CD4-positive, alpha-beta T cell treated with Interferon alpha-2 for 1 hour (primary cell): ENCODE results near the gene MTHFS.

Source experiments
- DNase-seq, 2 donors: peaks; one replicate each; pipeline ENCODE4 v3.0.0-alpha.2; 2020 to 2022

The MTHFS gene

DNA sequence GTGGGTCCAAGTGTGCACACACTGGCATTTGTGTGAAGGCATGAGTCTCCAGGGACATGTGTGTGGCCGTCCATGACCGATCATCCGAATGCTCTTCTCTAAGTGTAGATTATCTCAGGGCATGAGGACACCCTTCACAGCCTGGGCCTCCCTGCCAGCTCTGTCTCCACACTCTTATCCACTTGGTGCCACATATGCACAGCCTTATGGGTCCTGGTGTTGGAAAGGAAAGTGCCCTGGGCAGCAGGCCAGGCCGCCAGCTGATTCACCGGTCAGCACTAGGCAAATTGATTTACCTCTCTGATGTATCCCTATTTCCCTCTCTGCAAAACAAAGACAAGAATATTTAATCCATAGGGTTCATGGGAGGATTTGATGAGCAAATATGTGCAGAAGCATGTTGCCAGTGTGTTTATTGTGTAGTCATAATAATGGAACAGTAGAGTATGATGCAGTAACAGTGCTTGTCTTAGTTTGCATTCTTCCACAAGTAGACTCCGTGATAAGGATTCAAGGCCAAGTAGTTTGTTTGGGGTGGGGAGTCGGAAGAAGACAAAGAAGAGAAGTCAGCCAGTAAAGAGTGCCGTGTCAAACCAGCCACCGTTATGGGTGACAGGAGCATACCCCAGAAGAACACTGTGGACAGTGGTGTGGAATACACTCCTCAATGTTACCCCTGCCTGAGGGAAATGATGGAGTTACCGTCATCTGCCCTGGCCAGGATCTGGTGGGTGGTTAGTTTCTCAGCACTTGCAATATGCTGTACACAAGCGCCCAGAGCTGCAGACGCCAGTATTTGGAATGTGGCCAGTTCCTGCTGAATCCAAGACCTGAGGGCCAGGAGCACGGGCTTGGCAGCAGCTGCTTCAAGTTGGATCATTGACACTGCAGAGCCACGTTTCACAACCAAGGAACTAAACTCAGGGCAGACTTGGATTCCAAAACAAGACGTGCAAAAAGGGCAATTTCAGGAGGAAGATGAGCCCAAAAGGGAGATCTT lies 85.1 kb downstream of the MTHFS start:
- DNase-seq: no peak

DNA sequence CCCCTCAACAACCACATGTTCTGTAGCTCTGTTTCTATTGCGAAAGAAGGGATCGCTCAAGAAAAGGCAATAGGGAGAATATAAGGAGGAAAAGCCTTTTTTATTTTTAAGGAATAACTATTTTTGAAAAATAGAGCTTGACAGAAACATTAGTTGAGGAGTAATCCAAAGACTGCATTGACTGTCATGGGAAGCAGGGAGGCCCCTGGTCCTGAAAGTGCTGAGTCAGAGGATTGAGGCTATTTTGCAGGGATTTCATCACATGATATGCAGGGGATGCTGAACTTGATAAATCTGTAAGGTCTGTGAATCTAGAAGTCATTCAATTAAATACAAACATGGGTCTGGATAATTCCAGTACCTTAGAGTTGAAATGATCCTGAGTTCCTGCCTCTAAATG lies 92.0 kb downstream of the MTHFS start:
- DNase-seq: no peak

DNA sequence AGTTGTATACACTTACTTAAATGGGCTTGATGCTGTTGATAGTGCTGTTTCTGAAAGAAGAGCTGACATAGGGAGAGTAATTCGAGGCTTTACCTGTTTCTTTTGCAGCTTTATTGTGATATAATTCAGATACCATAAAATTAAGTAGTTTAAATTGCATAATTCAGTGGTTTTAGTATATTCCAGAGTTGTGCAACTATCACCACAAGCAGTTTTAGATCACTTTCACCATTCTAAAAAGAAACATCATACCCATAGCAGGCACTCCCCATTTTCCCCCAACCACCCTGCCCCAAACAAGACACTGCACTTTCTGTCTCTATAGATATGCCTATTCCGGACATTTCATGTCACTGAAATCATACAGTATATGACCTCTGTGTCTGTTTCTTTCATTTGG lies 98.5 kb downstream of the MTHFS start:
- no peak for DNase-seq
